Mesenchymal stem cell (in vitro differentiated cells and primary cell): Measurements from ENCODE around the gene EML4.
A peak's percentile ranks its signal among the peaks of the same experiment; 100 is the strongest.

Experiments
- DNase-seq: peaks from one replicate; pipeline ENCODE4 v3.0.0-alpha.2; 2013
- H2AFZ ChIP-seq: one replicate; pipeline ENCODE4 v1.6.1; 2013; ENCODE audit warnings: low read depth, mild to moderate bottlenecking, control low read depth, inconsistent platforms, low read length, moderate library complexity
- H2AK5ac ChIP-seq: 2 replicates; pipeline ENCODE4 v1.6.1; 2013; ENCODE audit warnings: low read length, moderate library complexity, mild to moderate bottlenecking, inconsistent platforms; ENCODE audit not compliant: severe bottlenecking
- H2BK120ac ChIP-seq: one replicate; pipeline ENCODE4 v1.6.1; 2013; ENCODE audit warnings: low read depth, mild to moderate bottlenecking, inconsistent platforms, low read length, moderate library complexity
- H2BK12ac ChIP-seq, 2 experiments: one replicate each; pipeline ENCODE4 v1.6.1; 2013; ENCODE audit warnings: inconsistent platforms in 2 of 2, low read length in 2 of 2, mild to moderate bottlenecking in 2 of 2, moderate library complexity in 2 of 2, control low read depth in 1 of 2
- H2BK15ac ChIP-seq: one replicate; pipeline ENCODE4 v1.6.1; 2013; ENCODE audit warnings: mild to moderate bottlenecking, low read depth, inconsistent platforms; ENCODE audit not compliant: poor library complexity, severe bottlenecking
- H2BK5ac ChIP-seq: 2 replicates; pipeline ENCODE4 v1.6.1; 2013; ENCODE audit warnings: low read depth, mild to moderate bottlenecking, low read length, control low read depth, inconsistent platforms; ENCODE audit not compliant: poor library complexity, severe bottlenecking
- H3K14ac ChIP-seq, 2 experiments: one replicate each; pipeline ENCODE4 v1.6.1; 2013; ENCODE audit warnings: inconsistent platforms in 2 of 2, low read length in 2 of 2, control low read depth in 1 of 2, mild to moderate bottlenecking in 1 of 2, moderate library complexity in 1 of 2
- H3K18ac ChIP-seq, 2 experiments: one replicate each; pipeline ENCODE4 v1.6.1; 2013; ENCODE audit warnings: inconsistent platforms in 2 of 2, low read length in 2 of 2, control low read depth in 1 of 2, low read depth in 1 of 2, mild to moderate bottlenecking in 1 of 2
- H3K23ac ChIP-seq, 2 experiments: one replicate each; pipeline ENCODE4 v1.6.1; 2013; ENCODE audit warnings: inconsistent platforms in 2 of 2, low read length in 2 of 2, mild to moderate bottlenecking in 2 of 2, moderate library complexity in 2 of 2, control low read depth in 1 of 2
- H3K27ac ChIP-seq: 2 replicates; pipeline ENCODE4 v1.5.1; 2013; ENCODE audit warnings: mild to moderate bottlenecking, moderate library complexity, low read length, control low read depth, inconsistent platforms; ENCODE audit not compliant: poor library complexity, severe bottlenecking
- H3K27me3 ChIP-seq, 2 experiments: 2 replicates each; pipeline versions ENCODE4 v1.6.1 to v1.7.0; 2013; ENCODE audit warnings: low read length in 2 of 2, mild to moderate bottlenecking in 2 of 2, moderate library complexity in 2 of 2, control low read depth in 1 of 2, inconsistent platforms in 1 of 2; ENCODE audit not compliant: control insufficient read depth in 1 of 2, insufficient read depth in 1 of 2
- H3K36me3 ChIP-seq, 2 experiments: 2 replicates each; pipeline versions ENCODE4 v1.6.1 to v1.7.0; 2013; ENCODE audit warnings: low read length in 2 of 2, control low read depth in 1 of 2, inconsistent platforms in 1 of 2, low read depth in 1 of 2, mild to moderate bottlenecking in 1 of 2; ENCODE audit not compliant: insufficient read depth in 2 of 2, control insufficient read depth in 1 of 2
- H3K4ac ChIP-seq, 2 experiments: one replicate each; pipeline ENCODE4 v1.6.1; 2013; ENCODE audit warnings: inconsistent platforms in 2 of 2, low read length in 2 of 2, mild to moderate bottlenecking in 2 of 2, moderate library complexity in 2 of 2, control low read depth in 1 of 2, low read depth in 1 of 2
- H3K4me1 ChIP-seq: 2 replicates; pipeline ENCODE4 v1.6.1; 2013; ENCODE audit warnings: low read depth, low read length, control low read depth; ENCODE audit not compliant: control insufficient read depth, insufficient read depth
- H3K4me2 ChIP-seq: 2 replicates; pipeline ENCODE4 v1.6.1; 2013; ENCODE audit warnings: low read length, mild to moderate bottlenecking, inconsistent platforms; ENCODE audit not compliant: poor library complexity, severe bottlenecking
- H3K4me3 ChIP-seq, 2 experiments: 2 replicates each; pipeline versions ENCODE4 v1.5.1 to v1.7.0; 2013; ENCODE audit warnings: low read length in 2 of 2, mild to moderate bottlenecking in 2 of 2, control low read depth in 1 of 2, low read depth in 1 of 2; ENCODE audit not compliant: insufficient read depth in 1 of 2
- H3K79me1 ChIP-seq: replicated peaks from 2 replicates; pipeline ENCODE4 v1.6.1; 2013; ENCODE audit warnings: mild to moderate bottlenecking, control low read depth, low read length, inconsistent platforms; ENCODE audit not compliant: poor library complexity, severe bottlenecking
- H3K9ac ChIP-seq: 2 replicates; pipeline ENCODE4 v1.7.0; 2013; ENCODE audit warnings: mild to moderate bottlenecking, low read length, moderate library complexity
- H3K9me3 ChIP-seq: 2 replicates; pipeline ENCODE4 v1.7.0; 2013; ENCODE audit warnings: mild to moderate bottlenecking, low read length; ENCODE audit not compliant: control insufficient read depth
- H4K8ac ChIP-seq: one replicate; pipeline ENCODE4 v1.6.1; 2013; ENCODE audit warnings: inconsistent platforms, mild to moderate bottlenecking, low read length, moderate library complexity
- H4K91ac ChIP-seq: one replicate; pipeline ENCODE4 v1.6.1; 2013; ENCODE audit warnings: mild to moderate bottlenecking, low read length, inconsistent platforms
- WGBS: methylation state at CpG from one replicate; pipeline ENCODE4 v1.1.7; 2013; ENCODE audit warnings: mixed read lengths; 5-methylcytosine and 5-hydroxymethylcytosine counted together

Gene EML4

DNA sequence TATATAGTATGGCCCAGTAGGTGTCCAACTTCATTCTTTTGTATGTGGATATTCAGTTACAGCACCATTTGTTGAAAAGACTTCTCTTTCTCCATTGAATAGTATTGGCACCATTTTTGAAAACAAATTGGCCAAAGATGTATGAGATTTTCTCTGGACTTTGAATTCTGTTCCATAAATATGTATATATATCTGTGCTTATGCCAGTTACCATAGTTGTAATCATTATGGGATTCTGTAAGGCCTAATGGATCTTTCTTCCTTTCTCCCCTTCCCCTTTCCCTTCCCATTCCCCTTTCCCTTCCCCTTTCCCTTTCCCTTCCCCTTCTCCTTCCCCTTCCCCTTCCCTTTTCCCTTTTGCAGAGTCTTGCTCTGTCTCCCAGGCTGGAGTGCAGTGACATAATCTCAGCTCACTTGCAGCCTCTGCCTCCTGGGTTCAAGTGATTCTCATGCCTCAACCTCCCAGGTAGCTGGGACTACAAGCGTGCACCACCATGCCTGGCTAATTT, 140.9 kb downstream of the EML4 start:
- Histone ChIP-seq H3K4me2 (no peak overlapping the region), H3K4me3 (no peak overlapping the region), H2BK120ac (no peak overlapping the region), H3K36me3 (peaks cover 3 to 34% of the 10 kb centered on the region in 2 experiments), H2AFZ (no peak overlapping the region), H2BK5ac (no peak overlapping the region), H3K27me3 (no peaks in the 10 kb centered on the region), H3K18ac (no peak overlapping the region), H3K4me1 (peaks cover 4% of the 10 kb centered on the region), H3K23ac (no peak overlapping the region), H2AK5ac (no peak overlapping the region), H2BK15ac (no peak overlapping the region), H3K14ac (no peak overlapping the region), H4K8ac (no peak overlapping the region), H2BK12ac (no peak overlapping the region), H4K91ac (no peak overlapping the region), H3K79me1 (no peaks in the 10 kb centered on the region), H3K4ac (no peak overlapping the region), H3K9me3 (no peaks in the 10 kb centered on the region), H3K9ac (no peak overlapping the region), H3K27ac (no peak overlapping the region)
- DNase-seq = no peak
- WGBS = 95% methylated on average over 1 of the region's 1 CpG

DNA sequence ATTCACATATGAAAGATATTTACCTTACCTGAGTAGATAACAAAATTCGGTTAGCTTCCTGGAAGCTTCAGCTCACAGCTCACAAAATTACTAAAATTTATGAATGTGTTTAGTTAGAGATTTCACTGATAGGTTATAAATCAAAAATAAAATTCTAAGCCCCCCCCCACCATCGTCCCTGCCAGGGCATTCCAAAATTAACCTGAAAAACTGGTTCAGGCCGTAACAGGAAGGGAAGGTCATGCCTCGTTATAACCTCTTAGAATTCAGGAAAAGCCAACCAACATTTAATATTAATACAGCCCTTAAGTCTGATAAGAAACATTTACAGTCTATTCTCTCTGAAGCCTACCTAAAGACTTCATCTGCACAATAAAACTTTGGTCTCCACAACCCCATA, 143.0 kb downstream of the EML4 start:
- Histone ChIP-seq H4K91ac (no peak overlapping the region), H3K79me1 (peaks cover 1% of the 10 kb centered on the region), H3K9me3 (no peaks in the 10 kb centered on the region), H3K23ac (no peak overlapping the region), H2BK120ac (no peak overlapping the region), H3K36me3 (peaks cover 3 to 34% of the 10 kb centered on the region in 2 experiments), H3K14ac (no peak overlapping the region), H2AFZ (no peak overlapping the region), H3K4me1 (peaks cover 4% of the 10 kb centered on the region), H3K4me2 (no peak overlapping the region), H3K4ac (no peak overlapping the region), H3K9ac (no peak overlapping the region), H2BK15ac (no peak overlapping the region), H3K27ac (no peak overlapping the region), H3K18ac (no peak overlapping the region), H3K27me3 (no peaks in the 10 kb centered on the region), H2BK12ac (no peak overlapping the region), H2AK5ac (no peak overlapping the region), H2BK5ac (no peak overlapping the region), H4K8ac (no peak overlapping the region), H3K4me3 (no peak overlapping the region)
- WGBS = 91% methylated on average over 3 of the region's 4 CpGs
- DNase-seq = no peak

- H3K9ac ChIP-seq = peak overlapping the region; percentile 78
- no peak overlapping the region for H3K4ac ChIP-seq
- no peak overlapping the region for H3K14ac ChIP-seq
- 5% methylated on average over 1 of the region's 3 CpGs for WGBS
- no peaks in the 10 kb centered on the region for H3K27me3 ChIP-seq
- H3K23ac ChIP-seq = no peak overlapping the region
- H3K4me1 ChIP-seq = peaks cover 4% of the 10 kb centered on the region
- no peak overlapping the region for H2BK120ac ChIP-seq
- no peak overlapping the region for H2BK15ac ChIP-seq
- H3K4me3 ChIP-seq = peak overlapping the region in 1 of 2 experiments; percentile 34
- no peak overlapping the region for H2BK5ac ChIP-seq
- H3K4me2 ChIP-seq = no peak overlapping the region
- no peak overlapping the region for H4K8ac ChIP-seq
- no peak overlapping the region for H4K91ac ChIP-seq
- H2AFZ ChIP-seq = no peak overlapping the region
- no peaks in the 10 kb centered on the region for H3K9me3 ChIP-seq
- H2BK12ac ChIP-seq = no peak overlapping the region
- no peak overlapping the region for H3K18ac ChIP-seq
- peaks cover 1% of the 10 kb centered on the region for H3K79me1 ChIP-seq
- H2AK5ac ChIP-seq = no peak overlapping the region
- H3K27ac ChIP-seq = peak overlapping the region; percentile 53
- H3K36me3 ChIP-seq = peaks cover 0 to 45% of the 10 kb centered on the region in 2 experiments
- DNase-seq = peak; percentile 90
Measured at GRCh38 chr2:42314892-42315468, 145.8 kb downstream of the EML4 start.

DNA sequence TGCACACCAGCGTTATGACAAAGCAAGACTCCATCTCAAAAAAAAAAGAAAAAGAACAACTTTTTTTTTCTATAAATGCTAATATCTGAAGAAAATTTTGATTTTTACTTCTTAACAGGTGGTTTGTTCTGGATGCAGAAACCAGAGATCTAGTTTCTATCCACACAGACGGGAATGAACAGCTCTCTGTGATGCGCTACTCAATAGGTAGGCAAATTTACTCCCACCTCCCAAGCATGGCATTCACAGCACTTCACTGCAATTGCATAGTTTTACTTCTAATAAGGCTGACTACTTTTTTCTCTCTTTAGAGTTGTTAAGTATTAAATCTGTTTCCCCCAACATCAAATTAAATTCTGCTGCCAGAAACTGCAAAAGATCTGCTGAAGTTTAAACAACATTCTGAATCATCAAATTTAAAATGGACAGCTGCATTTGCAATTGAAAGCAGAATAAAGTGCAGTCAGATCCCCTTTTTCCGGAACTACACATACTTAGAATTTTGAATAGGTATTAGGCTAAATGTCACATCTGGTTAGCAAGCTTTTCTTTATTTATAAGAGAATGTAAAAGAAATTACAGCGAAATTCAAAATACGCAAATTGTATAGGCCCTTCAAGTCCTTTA, 146.8 kb downstream of the EML4 start:
- H3K9me3 ChIP-seq = no peaks in the 10 kb centered on the region
- WGBS = 100% methylated on average over 3 of the region's 6 CpGs
- H3K14ac ChIP-seq = no peak overlapping the region
- H4K8ac ChIP-seq = no peak overlapping the region
- no peak overlapping the region for H2AFZ ChIP-seq
- no peaks in the 10 kb centered on the region for H3K27me3 ChIP-seq
- no peak overlapping the region for H3K4me3 ChIP-seq
- H3K4me1 ChIP-seq = peaks cover 4% of the 10 kb centered on the region
- peaks cover 1% of the 10 kb centered on the region for H3K79me1 ChIP-seq
- H3K23ac ChIP-seq = no peak overlapping the region
- H3K36me3 ChIP-seq = peaks cover 0 to 54% of the 10 kb centered on the region in 2 experiments
- no peak overlapping the region for H2BK15ac ChIP-seq
- H2BK12ac ChIP-seq = no peak overlapping the region
- no peak overlapping the region for H3K18ac ChIP-seq
- H2BK5ac ChIP-seq = no peak overlapping the region
- no peak overlapping the region for H3K27ac ChIP-seq
- DNase-seq = no peak
- H3K4me2 ChIP-seq = no peak overlapping the region
- H2AK5ac ChIP-seq = no peak overlapping the region
- no peak overlapping the region for H3K4ac ChIP-seq
- no peak overlapping the region for H2BK120ac ChIP-seq
- H4K91ac ChIP-seq = no peak overlapping the region
- peak overlapping the region; percentile 78 for H3K9ac ChIP-seq
